WTC11 (cell line): ENCODE data around the gene TEN1. TPM values are rescaled to one million over a fixed set of nuclear protein-coding genes. Genes with fewer than 3 reads are reported as not detected.

Source experiments
- ATAC-seq: fragments of 200-7000 bp; cut with Tn5 transposase; 2 replicates; pipeline ENCODE4 v1.10.0; 2021; ENCODE audit warnings: mild to moderate bottlenecking, moderate library complexity
- CTCF ChIA-PET: fragments of 300-600 bp; sonication (Branson Sonifier 250); formaldehyde crosslinking; loops from one replicate; lab custom pipeline; 2021; ENCODE audit warnings: antibody characterized with exemption; lab: Charles Lee
- POLR2A ChIA-PET: fragments of 350-600 bp; sonication (Branson Sonifier 250); formaldehyde crosslinking; loops from one replicate; lab custom pipeline; 2021; ENCODE audit warnings: antibody characterized with exemption; lab: Charles Lee
- DNase-seq: peaks from one replicate; pipeline ENCODE4 v3.0.0; 2021; ENCODE audit warnings: low spot score
- H3K27ac Mint-ChIP-seq: 2 replicates; pipeline ENCODE4 v1.8.0; 2021; ENCODE audit warnings: mixed read lengths
- H3K27me3 Mint-ChIP-seq: 2 replicates; pipeline ENCODE4 v1.8.0; 2021; ENCODE audit warnings: low read depth, mild to moderate bottlenecking, moderate library complexity, mixed read lengths
- H3K36me3 Mint-ChIP-seq: 2 replicates; pipeline ENCODE4 v1.8.0; 2021; ENCODE audit warnings: mixed read lengths
- H3K4me1 Mint-ChIP-seq: 2 replicates; pipeline ENCODE4 v1.8.0; 2022; ENCODE audit warnings: mixed read lengths
- H3K4me3 Mint-ChIP-seq: 2 replicates; pipeline ENCODE4 v1.8.0; 2021; ENCODE audit warnings: mild to moderate bottlenecking, moderate library complexity, mixed read lengths
- H3K9me3 Mint-ChIP-seq: 2 replicates; pipeline ENCODE4 v1.8.0; 2021; ENCODE audit warnings: mixed read lengths
- E2F5 ChIP-seq: sonication (generic); formaldehyde crosslinking; IDR thresholded peaks from 2 replicates; pipeline ENCODE4 v1.8.1; 2022; ENCODE audit warnings: mild to moderate bottlenecking, moderate library complexity, missing genetic modification reagents
- FOXJ3 ChIP-seq: sonication (generic); formaldehyde crosslinking; IDR thresholded peaks from 2 replicates; pipeline ENCODE4 v1.9.0; 2021; ENCODE audit warnings: missing genetic modification reagents, mild to moderate bottlenecking, borderline replicate concordance
- FOXP1 ChIP-seq: sonication (generic); formaldehyde crosslinking; IDR thresholded peaks from 2 replicates; pipeline ENCODE4 v1.8.0; 2022; ENCODE audit warnings: missing genetic modification reagents, mild to moderate bottlenecking, moderate library complexity, borderline replicate concordance
- HMGA2 ChIP-seq: fragments of 250-450 bp; sonication (Bioruptor Pico); IDR thresholded peaks from 2 replicates; pipeline ENCODE4 v1.4.0; 2021; ENCODE audit warnings: mild to moderate bottlenecking, moderate library complexity
- MXD4 ChIP-seq: fragments of 250-450 bp; sonication (Bioruptor Pico); IDR thresholded peaks from 2 replicates; pipeline ENCODE4 v1.8.0; 2021; ENCODE audit warnings: mild to moderate bottlenecking, moderate library complexity, borderline replicate concordance
- NR3C1 ChIP-seq: sonication (generic); formaldehyde crosslinking; conservative IDR thresholded peaks from 2 replicates; pipeline ENCODE4 v1.8.1; 2023; ENCODE audit warnings: low read depth, mild to moderate bottlenecking, missing genetic modification reagents
- RORB ChIP-seq: fragments of 250-450 bp; sonication (Bioruptor Pico); IDR thresholded peaks from 2 replicates; pipeline ENCODE4 v1.9.0; 2021; ENCODE audit warnings: mild to moderate bottlenecking
- ZNF232 ChIP-seq: sonication (generic); formaldehyde crosslinking; IDR thresholded peaks from 2 replicates; pipeline ENCODE4 v1.8.0; 2022; ENCODE audit warnings: mild to moderate bottlenecking, missing genetic modification reagents
- ZNF416 ChIP-seq: fragments of 250-450 bp; sonication (Bioruptor Pico); IDR thresholded peaks from 2 replicates; pipeline ENCODE4 v1.9.0; 2021; ENCODE audit warnings: mild to moderate bottlenecking, inconsistent platforms
- ZNF532 ChIP-seq: fragments of 250-450 bp; sonication (Bioruptor Pico); IDR thresholded peaks from 2 replicates; pipeline ENCODE4 v1.9.0; 2021; ENCODE audit warnings: mild to moderate bottlenecking, borderline replicate concordance
- total RNA-seq: library from RNA; stranded (reverse); gene quantifications from 3 replicates; pipeline ENCODE4 v1.2.3, GENCODE V29; 2021
- TF ChIP-seq, protein P1 (sequence below): sonication (generic); formaldehyde crosslinking; IDR thresholded peaks from 2 replicates; pipeline ENCODE4 v1.8.1; 2023; ENCODE audit warnings: mild to moderate bottlenecking, missing genetic modification reagents, moderate library complexity
- TF ChIP-seq, protein P2 (sequence below): sonication (generic); formaldehyde crosslinking; IDR thresholded peaks from 2 replicates; pipeline ENCODE4 v1.8.1; 2022; ENCODE audit warnings: low read depth, missing genetic modification reagents, borderline replicate concordance

Gene TEN1
- total RNA-seq, 1 experiment from 2014 or later: 15.6 TPM

GRCh38 chr17:75950421-75950820, 28.6 kb upstream of the TEN1 start (continued):
- TF ChIP-seq NR3C1 (CRISPR knock-in tag): no peak

DNA sequence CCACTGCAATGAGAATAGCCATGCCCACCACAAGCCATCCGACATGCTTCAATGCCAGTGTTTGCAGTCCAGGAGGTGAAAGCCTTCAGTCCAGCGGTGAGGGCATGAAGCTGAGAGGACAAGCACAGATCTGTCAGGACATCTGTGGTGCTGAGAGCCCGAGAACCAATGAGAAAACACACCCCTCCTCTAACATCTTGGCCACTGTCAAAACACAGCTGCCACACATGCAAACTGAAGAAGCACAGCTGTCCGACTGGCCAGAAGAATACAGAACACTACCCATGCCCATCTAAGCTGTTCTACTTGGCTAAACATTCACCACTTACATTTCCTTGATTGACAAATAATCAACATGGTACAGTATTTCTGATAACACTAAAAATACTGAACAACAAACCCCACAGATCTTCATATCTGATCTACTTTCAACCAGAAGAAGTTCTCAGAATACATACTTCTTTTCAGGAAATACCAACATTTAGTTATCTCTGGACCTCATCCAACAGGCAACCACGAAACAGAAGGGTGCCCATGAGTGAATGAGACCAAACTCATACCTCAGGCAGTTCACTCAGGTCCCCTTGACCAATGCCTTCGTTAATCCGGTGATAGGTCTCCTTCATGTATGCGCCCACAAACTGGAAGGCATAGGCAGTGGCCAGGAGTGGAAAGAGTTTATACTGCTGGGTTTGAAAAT, 28.0 kb upstream of the TEN1 start:
- CTCF ChIA-PET: interaction anchor here (1.7 kb wide), 1 partner anchor 46 kb away, joined by 4 read pairs; the partner anchor contains the start of gene MRPL38
- H3K4me3 Mint-ChIP-seq: no peak overlapping the region

More for the DNA sequence above, 28.0 kb upstream of the TEN1 start:
- Mint-ChIP-seq H3K27me3 (no peaks in the 10 kb centered on the region), H3K9me3 (no peaks in the 10 kb centered on the region), H3K4me1 (peaks cover 10% of the 10 kb centered on the region), H3K36me3 (peaks cover 66% of the 10 kb centered on the region), H3K27ac (no peak overlapping the region)
- TF ChIP-seq, protein P1, sequence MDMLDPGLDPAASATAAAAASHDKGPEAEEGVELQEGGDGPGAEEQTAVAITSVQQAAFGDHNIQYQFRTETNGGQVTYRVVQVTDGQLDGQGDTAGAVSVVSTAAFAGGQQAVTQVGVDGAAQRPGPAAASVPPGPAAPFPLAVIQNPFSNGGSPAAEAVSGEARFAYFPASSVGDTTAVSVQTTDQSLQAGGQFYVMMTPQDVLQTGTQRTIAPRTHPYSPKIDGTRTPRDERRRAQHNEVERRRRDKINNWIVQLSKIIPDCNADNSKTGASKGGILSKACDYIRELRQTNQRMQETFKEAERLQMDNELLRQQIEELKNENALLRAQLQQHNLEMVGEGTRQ: no peak
- TF ChIP-seq RORB (CRISPR knock-in tag) (no peak), ZNF232 (CRISPR knock-in tag) (no peak), ZNF532 (CRISPR knock-in tag) (no peak), HMGA2 (CRISPR knock-in tag) (no peak), MXD4 (no peak), FOXJ3 (CRISPR knock-in tag) (no peak), FOXP1 (CRISPR knock-in tag) (no peak), ZNF416 (CRISPR knock-in tag) (no peak), E2F5 (no peak)
- TF ChIP-seq, protein P2, sequence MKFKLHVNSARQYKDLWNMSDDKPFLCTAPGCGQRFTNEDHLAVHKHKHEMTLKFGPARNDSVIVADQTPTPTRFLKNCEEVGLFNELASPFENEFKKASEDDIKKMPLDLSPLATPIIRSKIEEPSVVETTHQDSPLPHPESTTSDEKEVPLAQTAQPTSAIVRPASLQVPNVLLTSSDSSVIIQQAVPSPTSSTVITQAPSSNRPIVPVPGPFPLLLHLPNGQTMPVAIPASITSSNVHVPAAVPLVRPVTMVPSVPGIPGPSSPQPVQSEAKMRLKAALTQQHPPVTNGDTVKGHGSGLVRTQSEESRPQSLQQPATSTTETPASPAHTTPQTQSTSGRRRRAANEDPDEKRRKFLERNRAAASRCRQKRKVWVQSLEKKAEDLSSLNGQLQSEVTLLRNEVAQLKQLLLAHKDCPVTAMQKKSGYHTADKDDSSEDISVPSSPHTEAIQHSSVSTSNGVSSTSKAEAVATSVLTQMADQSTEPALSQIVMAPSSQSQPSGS: no peak
- POLR2A ChIA-PET: interaction anchor here (0.6 kb wide), 1 partner anchor 54 kb away, joined by 5 read pairs; no protein-coding TSS in a partner anchor
- DNase-seq: no peak
- ATAC-seq: no peak
